DND-41 (cell line): ENCODE measurements around the gene IDH1.
"Not testable (repeated sequence)": the region's sequence is repeated elsewhere in the genome, so short reads cannot be mapped to it uniquely, and the experiment has no call there.

Experiments used
- CTCF ChIP-seq: IDR thresholded peaks from 2 replicates; pipeline ENCODE4 v1.5.1; 2012; ENCODE audit warnings: borderline replicate concordance, low read length, moderate library complexity, mild to moderate bottlenecking; ENCODE audit not compliant: poor library complexity, severe bottlenecking; ENCODE audit errors: extremely low read depth
- EZH2 ChIP-seq: IDR thresholded peaks from 3 replicates; pipeline ENCODE4 v1.6.1; 2012; ENCODE audit warnings: borderline replicate concordance, low read depth, mild to moderate bottlenecking, moderate library complexity, low read length, inconsistent platforms; ENCODE audit not compliant: severe bottlenecking

- not testable (repeated sequence) for TF ChIP-seq CTCF, EZH2
These were observed 33.0 kb downstream of the IDH1 start for GRCh38 chr2:208221873-208222272.
